Stomach (tissue), 9 donors: ENCODE measurements around the gene LAMC2. TPM values are rescaled to one million over a fixed set of nuclear protein-coding genes. Genes with fewer than 3 reads are reported as not detected.

Source experiments
- DNase-seq, 2 donors: peaks; one replicate each; pipeline versions ENCODE4 v3.0.0 to v3.0.0-alpha.2; 2013 to 2019
- H3K27ac ChIP-seq, 5 donors: fragments of 200-600 bp in 4 of 5; sonication (generic) in 4 of 5; one replicate each; pipeline ENCODE4 v1.5.1; 2013 to 2019; ENCODE audit warnings: mild to moderate bottlenecking in 1 of 5, moderate library complexity in 1 of 5
- H3K27me3 ChIP-seq, 3 donors: fragments of 200-600 bp; sonication (generic); one replicate each; pipeline ENCODE4 v1.5.1; 2017 to 2019; ENCODE audit warnings: mixed run types in 1 of 3
- H3K36me3 ChIP-seq, 4 donors: fragments of 200-600 bp; sonication (generic); 1 replicate in 3 of 4; 2 replicates in 1 of 4; pipeline ENCODE4 v1.5.1; 2016 to 2019
- H3K4me1 ChIP-seq, 4 donors: fragments of 200-600 bp; sonication (generic); one replicate each; pipeline ENCODE4 v1.5.1; 2016 to 2019
- H3K4me3 ChIP-seq, 4 donors: fragments of 200-600 bp; sonication (generic) in 3 of 4; one replicate each; pipeline ENCODE4 v1.5.1; 2016 to 2019; ENCODE audit warnings: mild to moderate bottlenecking in 1 of 4
- H3K9me3 ChIP-seq, 4 donors: fragments of 200-600 bp; sonication (generic); one replicate each; pipeline ENCODE4 v1.5.1; 2016 to 2019
- EP300 ChIP-seq: sonication (generic); formaldehyde crosslinking; IDR thresholded peaks from one replicate; pipeline ENCODE4 v1.6.1; 2017; ENCODE audit warnings: antibody characterized with exemption
- POLR2A ChIP-seq, 4 donors: fragments of 450-650 bp; IDR thresholded peaks; one replicate each; pipeline ENCODE4 v1.6.1; 2016; ENCODE audit warnings: antibody characterized with exemption in 4 of 4, control low read depth in 2 of 4, mild to moderate bottlenecking in 1 of 4, moderate library complexity in 1 of 4
- POLR2AphosphoS5 ChIP-seq, 3 donors: sonication (generic); formaldehyde crosslinking; IDR thresholded peaks; one replicate each; pipeline ENCODE4 v1.6.1; 2016; ENCODE audit warnings: antibody characterized with exemption in 3 of 3
- WGBS, 5 donors: extraction: QIAGEN DNeasy Blood & Tissue Kit in 3 of 5; methylation state at CpG; one replicate each; pipeline versions ENCODE4 v1.1.5 to v1.1.7; 2013 to 2018; 5-methylcytosine and 5-hydroxymethylcytosine counted together
- intact Hi-C: fragments of 100-400 bp; cut with DNase I; formaldehyde crosslinking; loops from one replicate; pipeline ENCODE4 v1.15.1; 2023; ENCODE audit warnings: low total_unique reads
- polyA plus RNA-seq, 3 donors: library from polyadenylated mRNA; stranded (reverse); fragments of 200-250 nt; gene quantifications; one replicate each; pipeline ENCODE4 v1.2.3, GENCODE V29; 2013
- total RNA-seq, 5 donors: library from RNA; depleted of rRNA; stranded (reverse); fragments of >200 nt; gene quantifications; one replicate each; pipeline versions ENCODE4 v1.1.0 to v1.2.3, GENCODE V29; 2014 to 2016
- TF ChIP-seq, protein P1 (sequence below), 7 experiments: fragments of 450-650 bp in 4 of 7; fragments of 200-600 bp in 3 of 7; sonication (generic) in 3 of 7; IDR thresholded peaks; one replicate each; pipeline ENCODE4 v1.5.1; 2016 to 2019; ENCODE audit warnings: antibody characterized with exemption in 7 of 7, control low read depth in 2 of 7, mild to moderate bottlenecking in 1 of 7
- donor health status: healthy with polysubstance abuse.
- donor health status: Bipolar disorder and iron deficiency.
- donor health status: healthy.

LAMC2 gene
- total and polyA plus RNA-seq, 8 donors: 2.0 to 21.3 (median 12.4) TPM

DNA sequence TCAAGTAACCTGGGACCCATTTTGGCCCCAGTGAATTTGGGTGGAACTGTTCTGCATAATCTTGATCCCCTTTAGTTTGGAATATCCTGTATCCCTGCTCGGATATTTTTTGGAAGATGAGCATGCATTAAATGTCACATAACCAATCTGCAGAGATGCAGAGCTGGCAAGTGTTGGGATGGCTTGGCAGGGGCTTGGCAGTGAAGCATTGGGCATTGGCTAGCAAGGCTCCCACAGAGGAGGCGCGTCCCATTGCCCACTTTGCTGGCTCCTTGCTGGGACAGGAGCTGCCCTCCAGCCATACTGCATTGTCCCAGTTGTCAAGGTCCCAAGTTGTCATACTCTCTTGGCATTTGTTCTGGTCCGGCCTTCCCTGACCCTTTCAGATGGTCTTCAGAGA lies 29.9 kb downstream of the LAMC2 start:
- peak overlapping the region in 1 of 5 donors; percentile 81 for H3K27ac ChIP-seq
- H3K4me3 ChIP-seq: no peak overlapping the region
- no peaks in the 10 kb centered on the region for H3K27me3 ChIP-seq
- H3K9me3 ChIP-seq: no peaks in the 10 kb centered on the region
- TF ChIP-seq POLR2AphosphoS5 (IDR thresholded peaks at IDR 0.05): no peak
- intact Hi-C loops: no loop called here
- peaks cover 7 to 30% (median 16%) of the 10 kb centered on the region in 4 donors for H3K4me1 ChIP-seq
- 85 to 95% (median 91%) methylated on average over 4 of the region's 4 CpGs for WGBS, 5 donors
- no peak for DNase-seq
- H3K36me3 ChIP-seq: no peaks in the 10 kb centered on the region

DNA sequence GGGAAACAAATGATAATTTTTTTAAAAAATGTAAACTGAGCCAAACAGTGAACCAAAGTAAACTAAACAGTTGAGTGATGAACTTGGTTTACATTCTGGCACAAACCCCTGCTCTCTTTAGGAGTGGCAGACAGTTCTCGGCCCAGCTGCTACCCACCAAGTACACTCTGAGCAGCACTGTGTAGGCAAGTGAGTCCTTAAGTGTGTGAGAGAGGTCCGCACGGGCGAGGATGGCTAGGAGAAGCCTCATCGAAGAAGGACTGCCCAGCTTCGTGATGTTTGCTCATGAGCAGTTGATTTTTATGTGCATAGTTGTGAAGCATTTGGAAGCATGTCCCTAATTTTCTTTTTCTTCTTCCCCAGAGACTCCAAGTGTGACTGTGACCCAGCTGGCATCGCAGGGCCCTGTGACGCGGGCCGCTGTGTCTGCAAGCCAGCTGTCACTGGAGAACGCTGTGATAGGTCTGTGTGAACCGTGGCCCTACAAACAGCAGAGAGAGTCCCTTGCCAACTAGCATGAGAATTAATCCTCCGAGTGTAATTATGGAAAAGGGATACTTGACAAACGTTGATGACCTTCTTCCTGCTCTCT lies 32.1 kb downstream of the LAMC2 start:
- DNase-seq: peak in 1 of 2 donors; percentile 40
- TF ChIP-seq EP300: no peak
- TF ChIP-seq, protein P1, sequence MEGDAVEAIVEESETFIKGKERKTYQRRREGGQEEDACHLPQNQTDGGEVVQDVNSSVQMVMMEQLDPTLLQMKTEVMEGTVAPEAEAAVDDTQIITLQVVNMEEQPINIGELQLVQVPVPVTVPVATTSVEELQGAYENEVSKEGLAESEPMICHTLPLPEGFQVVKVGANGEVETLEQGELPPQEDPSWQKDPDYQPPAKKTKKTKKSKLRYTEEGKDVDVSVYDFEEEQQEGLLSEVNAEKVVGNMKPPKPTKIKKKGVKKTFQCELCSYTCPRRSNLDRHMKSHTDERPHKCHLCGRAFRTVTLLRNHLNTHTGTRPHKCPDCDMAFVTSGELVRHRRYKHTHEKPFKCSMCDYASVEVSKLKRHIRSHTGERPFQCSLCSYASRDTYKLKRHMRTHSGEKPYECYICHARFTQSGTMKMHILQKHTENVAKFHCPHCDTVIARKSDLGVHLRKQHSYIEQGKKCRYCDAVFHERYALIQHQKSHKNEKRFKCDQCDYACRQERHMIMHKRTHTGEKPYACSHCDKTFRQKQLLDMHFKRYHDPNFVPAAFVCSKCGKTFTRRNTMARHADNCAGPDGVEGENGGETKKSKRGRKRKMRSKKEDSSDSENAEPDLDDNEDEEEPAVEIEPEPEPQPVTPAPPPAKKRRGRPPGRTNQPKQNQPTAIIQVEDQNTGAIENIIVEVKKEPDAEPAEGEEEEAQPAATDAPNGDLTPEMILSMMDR (IDR thresholded peaks at IDR 0.05): no peak
- no peak for TF ChIP-seq POLR2A (IDR thresholded peaks at IDR 0.05)
- no peak for TF ChIP-seq POLR2AphosphoS5 (IDR thresholded peaks at IDR 0.05)
- intact Hi-C loops: no loop called here
- Histone ChIP-seq H3K4me1 (peaks cover 7 to 30% (median 16%) of the 10 kb centered on the region in 4 donors), H3K9me3 (no peaks in the 10 kb centered on the region), H3K27me3 (no peaks in the 10 kb centered on the region), H3K36me3 (no peaks in the 10 kb centered on the region), H3K27ac (peak overlapping the region in 4 of 5 donors; percentile 36 to 81 (median 50)), H3K4me3 (no peak overlapping the region)
- WGBS, 5 donors: 56 to 81% (median 71%) methylated on average over 14 of the region's 14 CpGs

DNA sequence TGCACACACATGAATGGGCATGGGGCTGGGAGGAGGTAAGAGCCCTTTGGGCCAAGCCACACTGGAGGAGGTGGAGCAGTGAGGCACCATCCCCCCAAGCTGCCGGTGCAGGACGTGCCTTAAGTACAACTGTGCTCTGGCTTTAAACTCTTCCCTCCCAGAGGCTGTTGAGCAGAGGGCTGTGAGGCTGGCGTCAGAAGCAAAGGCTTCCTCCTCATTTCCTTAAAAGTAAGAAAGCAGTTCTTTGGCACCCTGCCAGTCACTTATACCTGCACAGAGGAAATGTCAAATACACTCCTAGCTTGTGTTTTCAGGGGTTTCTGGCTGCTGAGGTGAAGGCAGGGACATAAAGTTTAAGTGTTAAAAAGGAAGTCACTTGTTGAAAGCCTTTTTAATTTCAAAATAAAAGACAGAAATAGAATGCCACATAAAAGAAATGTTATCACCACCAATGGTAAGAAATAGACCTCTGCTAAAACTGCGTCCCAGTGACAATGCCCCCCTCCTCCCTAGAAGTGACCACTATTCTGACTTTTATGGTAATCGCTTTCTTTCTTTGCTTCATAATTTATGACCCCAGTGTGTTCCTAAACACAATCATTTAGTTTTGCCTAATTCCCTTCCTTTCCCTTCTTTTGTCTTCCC lies 33.0 kb downstream of the LAMC2 start:
- TF ChIP-seq POLR2A (IDR thresholded peaks at IDR 0.05): no peak
- TF ChIP-seq POLR2AphosphoS5 (IDR thresholded peaks at IDR 0.05): peak in 1 of 3 donors; percentile 49
- TF ChIP-seq, protein P1 (IDR thresholded peaks at IDR 0.05): no peak
- TF ChIP-seq EP300: peak; percentile 12
- Histone ChIP-seq H3K27me3 (no peaks in the 10 kb centered on the region), H3K27ac (peak overlapping the region in 4 of 5 donors; percentile 36 to 81 (median 50)), H3K9me3 (no peaks in the 10 kb centered on the region), H3K4me1 (peaks cover 7 to 30% (median 16%) of the 10 kb centered on the region in 4 donors), H3K4me3 (no peak overlapping the region), H3K36me3 (no peaks in the 10 kb centered on the region)
- 17 to 36% (median 23%) methylated on average over 5 of the region's 5 CpGs for WGBS, 5 donors
- intact Hi-C loops: no loop called here
- peak; percentile 39 to 91 for DNase-seq

DNA sequence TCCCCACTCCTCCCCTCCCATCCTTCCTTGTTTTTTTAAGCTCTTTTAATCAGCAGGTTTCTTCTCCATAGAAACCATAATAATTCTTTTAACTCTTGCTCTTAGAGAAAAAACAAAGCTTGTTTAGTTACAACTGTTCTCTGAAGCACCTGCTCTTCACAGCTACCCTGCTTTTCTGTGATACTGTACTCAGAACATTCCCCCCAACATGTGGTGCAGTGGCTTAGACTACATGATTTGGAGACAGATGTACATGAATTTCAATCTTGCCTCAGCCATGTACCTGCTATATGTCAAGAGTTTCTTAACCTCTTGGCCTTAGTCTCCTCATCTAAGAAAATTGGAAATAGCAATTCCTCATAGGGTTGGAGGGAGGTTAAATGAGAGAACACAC lies 33.5 kb downstream of the LAMC2 start:
- H3K4me1 ChIP-seq: peaks cover 7 to 30% (median 16%) of the 10 kb centered on the region in 4 donors
- no peaks in the 10 kb centered on the region for H3K36me3 ChIP-seq
- no peak overlapping the region for H3K4me3 ChIP-seq
- intact Hi-C loops: no loop called here
- no peaks in the 10 kb centered on the region for H3K27me3 ChIP-seq
- peak overlapping the region in 3 of 5 donors; percentile 36 to 81 (median 43) for H3K27ac ChIP-seq
- DNase-seq: no peak
- TF ChIP-seq, protein P1 (IDR thresholded peaks at IDR 0.05): no peak
- TF ChIP-seq EP300: no peak
- TF ChIP-seq POLR2AphosphoS5 (IDR thresholded peaks at IDR 0.05): no peak
- no peak for TF ChIP-seq POLR2A (IDR thresholded peaks at IDR 0.05)
- H3K9me3 ChIP-seq: no peaks in the 10 kb centered on the region

DNA sequence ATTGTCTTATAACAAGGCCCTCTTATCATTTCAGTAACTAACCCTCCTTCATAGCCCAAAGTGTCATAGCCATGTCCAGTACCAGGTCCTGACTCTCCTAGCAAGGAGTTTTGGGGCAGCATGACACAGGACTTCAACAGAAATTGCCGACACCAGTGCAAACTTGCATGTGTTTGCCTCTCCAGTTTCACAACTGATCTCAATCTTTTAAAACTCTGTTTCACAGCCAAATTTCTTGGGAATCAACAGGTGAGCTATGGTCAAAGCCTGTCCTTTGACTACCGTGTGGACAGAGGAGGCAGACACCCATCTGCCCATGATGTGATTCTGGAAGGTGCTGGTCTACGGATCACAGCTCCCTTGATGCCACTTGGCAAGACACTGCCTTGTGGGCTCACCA lies 36.8 kb downstream of the LAMC2 start:
- intact Hi-C loops: no loop called here
- Histone ChIP-seq H3K36me3 (no peaks in the 10 kb centered on the region), H3K27me3 (no peaks in the 10 kb centered on the region), H3K4me3 (no peak overlapping the region), H3K4me1 (peaks cover 7 to 18% (median 16%) of the 10 kb centered on the region in 4 donors), H3K9me3 (no peaks in the 10 kb centered on the region), H3K27ac (no peak overlapping the region)
- no peak for TF ChIP-seq EP300
- TF ChIP-seq, protein P1 (IDR thresholded peaks at IDR 0.05): no peak
- TF ChIP-seq POLR2AphosphoS5 (IDR thresholded peaks at IDR 0.05): no peak
- TF ChIP-seq POLR2A (IDR thresholded peaks at IDR 0.05): no peak
- WGBS, 5 donors: 91 to 97% (median 94%) methylated on average over 3 of the region's 3 CpGs
- DNase-seq: no peak
